CD4-positive, CD25-positive, alpha-beta regulatory T cell (primary cell): ENCODE data around the gene CEP290. TPM values are rescaled to one million over a fixed set of nuclear protein-coding genes. Genes with fewer than 3 reads are reported as not detected.
A peak's percentile ranks its signal among the peaks of the same experiment; 100 is the strongest.

Source experiments
- ATAC-seq, 2 donors: fragments of 150-1000 bp; cut with Tn5 transposase; one replicate each; pipeline ENCODE4 v1.10.0; 2021; ENCODE audit warnings: low read depth in 2 of 2, moderate number of reproducible peaks in 2 of 2, moderate library complexity in 1 of 2
- DNase-seq, 3 donors: peaks; one replicate each; pipeline versions ENCODE4 v3.0.0 to v3.0.0-alpha.2; 2012 to 2022; ENCODE audit warnings: mixed read lengths in 1 of 3
- H3K27ac ChIP-seq: one replicate; pipeline ENCODE4 v1.7.0; 2013; ENCODE audit warnings: mild to moderate bottlenecking, low read length; ENCODE audit not compliant: insufficient read depth, poor library complexity, severe bottlenecking
- H3K27me3 ChIP-seq: one replicate; pipeline ENCODE4 v1.7.0; 2013; ENCODE audit warnings: low read length; ENCODE audit not compliant: control insufficient read depth, insufficient read depth
- H3K36me3 ChIP-seq: one replicate; pipeline ENCODE4 v1.7.0; 2013; ENCODE audit warnings: mild to moderate bottlenecking, low read length, moderate library complexity; ENCODE audit not compliant: control insufficient read depth, insufficient read depth
- H3K4me1 ChIP-seq: 2 replicates; pipeline ENCODE4 v1.7.0; 2013; ENCODE audit warnings: mild to moderate bottlenecking, low read length; ENCODE audit not compliant: insufficient read depth, control insufficient read depth, poor library complexity, severe bottlenecking
- H3K4me3 ChIP-seq: one replicate; pipeline ENCODE4 v1.7.0; 2013; ENCODE audit warnings: low read depth, mild to moderate bottlenecking, low read length, moderate library complexity
- H3K9me3 ChIP-seq, 2 experiments: 1 replicate in 1 of 2; 2 replicates in 1 of 2; pipeline ENCODE4 v1.7.0; 2013; ENCODE audit warnings: low read length in 2 of 2, mild to moderate bottlenecking in 1 of 2, moderate library complexity in 1 of 2; ENCODE audit not compliant: control insufficient read depth in 2 of 2
- H3K27ac Mint-ChIP-seq, 3 donors: one replicate each; pipeline ENCODE4 v1.8.0; 2020 to 2022; ENCODE audit warnings: mild to moderate bottlenecking in 3 of 3, mixed read lengths in 3 of 3, moderate library complexity in 2 of 3
- H3K27me3 Mint-ChIP-seq: one replicate; pipeline ENCODE4 v1.8.0; 2022; ENCODE audit warnings: mild to moderate bottlenecking, mixed read lengths
- H3K36me3 Mint-ChIP-seq: one replicate; pipeline ENCODE4 v1.8.0; 2020; ENCODE audit warnings: mixed read lengths
- H3K4me1 Mint-ChIP-seq, 4 donors: one replicate each; pipeline ENCODE4 v1.8.0; 2020 to 2022; ENCODE audit warnings: mixed read lengths in 4 of 4, mild to moderate bottlenecking in 1 of 4
- H3K4me3 Mint-ChIP-seq, 4 donors: one replicate each; pipeline ENCODE4 v1.8.0; 2020 to 2022; ENCODE audit warnings: mild to moderate bottlenecking in 4 of 4, mixed read lengths in 4 of 4, moderate library complexity in 3 of 4
- H3K9me3 Mint-ChIP-seq, 7 donors: one replicate each; pipeline ENCODE4 v1.8.0; 2020 to 2022; ENCODE audit warnings: mixed read lengths in 7 of 7, mild to moderate bottlenecking in 3 of 7, moderate library complexity in 2 of 7
- polyA plus RNA-seq, 4 donors: library from polyadenylated mRNA; unstranded; fragments of 300-500 nt; fragmentation: Illumina TruSeq; gene quantifications; one replicate each; pipeline ENCODE4 v1.2.3, GENCODE V29; 2021
- total RNA-seq: library from RNA; stranded (reverse); gene quantifications from one replicate; pipeline ENCODE4 v1.2.3, GENCODE V29; 2022

The CEP290 gene
- total and polyA plus RNA-seq, 5 donors from 2014 or later: 2.1 to 16.7 (median 4.3) TPM

DNA sequence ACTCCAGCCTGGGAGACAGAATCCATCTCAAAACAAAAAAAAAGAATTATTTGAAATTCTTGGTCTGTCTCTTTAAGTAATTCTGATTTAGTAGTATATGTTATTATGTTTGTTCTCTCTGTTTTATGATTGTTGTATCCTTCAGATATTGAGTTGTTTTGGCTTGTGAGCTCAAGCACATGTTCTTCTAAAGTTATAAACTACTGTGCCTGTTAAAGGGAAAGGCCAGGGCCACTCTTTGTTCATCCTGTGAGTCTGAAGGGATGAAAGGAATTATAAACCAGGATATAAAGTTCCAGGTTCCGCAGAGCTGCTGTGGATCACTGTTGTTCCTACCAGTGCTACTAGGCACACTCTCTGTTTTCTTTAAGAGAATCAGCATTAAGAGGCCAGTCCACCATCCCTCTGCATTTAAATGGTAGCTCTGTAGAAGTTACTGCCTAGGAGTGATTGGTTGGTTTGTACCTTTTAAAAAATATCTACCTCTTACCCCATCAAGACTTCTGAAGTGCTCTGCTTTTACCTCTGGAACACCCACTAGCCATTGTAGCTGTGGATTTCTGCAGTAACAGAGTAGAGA, 14.3 kb upstream of the CEP290 start:
- H3K27ac ChIP-seq: no peak overlapping the region
- no peaks in the 10 kb centered on the region for H3K27me3 ChIP-seq
- Mint-ChIP-seq H3K27ac (no peak overlapping the region), H3K4me1 (peaks cover 13 to 20% (median 18%) of the 10 kb centered on the region in 4 donors), H3K4me3 (no peak overlapping the region), H3K9me3 (no peaks in the 10 kb centered on the region), H3K36me3 (peaks cover 16% of the 10 kb centered on the region), H3K27me3 (no peaks in the 10 kb centered on the region)
- H3K4me3 ChIP-seq: no peak overlapping the region
- DNase-seq (no peak), ATAC-seq (no peak)
- no peaks in the 10 kb centered on the region for H3K4me1 ChIP-seq
- no peaks in the 10 kb centered on the region for H3K9me3 ChIP-seq
- H3K36me3 ChIP-seq: peaks cover 5% of the 10 kb centered on the region

DNA sequence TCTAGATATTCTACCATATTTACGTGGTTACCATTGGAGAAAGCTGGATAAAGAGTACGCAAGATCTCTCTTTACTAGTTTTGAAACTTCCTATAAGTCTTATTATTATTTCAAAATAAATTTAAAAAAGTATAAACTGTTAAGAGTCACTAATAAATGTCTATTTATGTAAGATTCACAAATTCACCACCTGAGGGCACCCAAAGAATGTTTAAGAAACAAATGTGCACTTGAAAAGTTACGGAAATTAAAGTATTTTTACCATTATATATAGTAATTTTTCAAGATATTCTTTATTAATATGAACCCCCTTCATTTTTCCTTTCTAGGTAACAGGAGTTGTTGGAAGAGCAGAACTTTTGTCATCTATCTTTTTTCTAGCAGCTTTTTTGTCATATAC, 12.1 kb upstream of the CEP290 start:
- Mint-ChIP-seq H3K4me3 (no peak overlapping the region), H3K27me3 (no peaks in the 10 kb centered on the region), H3K9me3 (no peaks in the 10 kb centered on the region), H3K4me1 (peaks cover 18 to 32% (median 26%) of the 10 kb centered on the region in 4 donors), H3K27ac (no peak overlapping the region), H3K36me3 (peaks cover 22% of the 10 kb centered on the region)
- no peak overlapping the region for H3K4me3 ChIP-seq
- no peaks in the 10 kb centered on the region for H3K27me3 ChIP-seq
- DNase-seq (peak in 1 of 3 donors; percentile 15), ATAC-seq (no peak)
- no peak overlapping the region for H3K27ac ChIP-seq
- H3K9me3 ChIP-seq: no peaks in the 10 kb centered on the region
- peaks cover 4% of the 10 kb centered on the region for H3K36me3 ChIP-seq
- H3K4me1 ChIP-seq: no peaks in the 10 kb centered on the region

- H3K27ac ChIP-seq: no peak overlapping the region
- Mint-ChIP-seq H3K9me3 (no peaks in the 10 kb centered on the region), H3K4me3 (peak overlapping the region in 1 of 4 donors; percentile 22), H3K27ac (no peak overlapping the region), H3K27me3 (no peaks in the 10 kb centered on the region), H3K36me3 (peaks cover 10% of the 10 kb centered on the region), H3K4me1 (peaks cover 31 to 44% (median 33%) of the 10 kb centered on the region in 4 donors)
- no peaks in the 10 kb centered on the region for H3K27me3 ChIP-seq
- ATAC-seq (no peak), DNase-seq (no peak)
- no peak overlapping the region for H3K4me3 ChIP-seq
- no peaks in the 10 kb centered on the region for H3K9me3 ChIP-seq
- peaks cover 2% of the 10 kb centered on the region for H3K36me3 ChIP-seq
- peaks cover 3% of the 10 kb centered on the region for H3K4me1 ChIP-seq
Observed at GRCh38 chr12:88150063-88150462, 8.2 kb upstream of the CEP290 start.

DNA sequence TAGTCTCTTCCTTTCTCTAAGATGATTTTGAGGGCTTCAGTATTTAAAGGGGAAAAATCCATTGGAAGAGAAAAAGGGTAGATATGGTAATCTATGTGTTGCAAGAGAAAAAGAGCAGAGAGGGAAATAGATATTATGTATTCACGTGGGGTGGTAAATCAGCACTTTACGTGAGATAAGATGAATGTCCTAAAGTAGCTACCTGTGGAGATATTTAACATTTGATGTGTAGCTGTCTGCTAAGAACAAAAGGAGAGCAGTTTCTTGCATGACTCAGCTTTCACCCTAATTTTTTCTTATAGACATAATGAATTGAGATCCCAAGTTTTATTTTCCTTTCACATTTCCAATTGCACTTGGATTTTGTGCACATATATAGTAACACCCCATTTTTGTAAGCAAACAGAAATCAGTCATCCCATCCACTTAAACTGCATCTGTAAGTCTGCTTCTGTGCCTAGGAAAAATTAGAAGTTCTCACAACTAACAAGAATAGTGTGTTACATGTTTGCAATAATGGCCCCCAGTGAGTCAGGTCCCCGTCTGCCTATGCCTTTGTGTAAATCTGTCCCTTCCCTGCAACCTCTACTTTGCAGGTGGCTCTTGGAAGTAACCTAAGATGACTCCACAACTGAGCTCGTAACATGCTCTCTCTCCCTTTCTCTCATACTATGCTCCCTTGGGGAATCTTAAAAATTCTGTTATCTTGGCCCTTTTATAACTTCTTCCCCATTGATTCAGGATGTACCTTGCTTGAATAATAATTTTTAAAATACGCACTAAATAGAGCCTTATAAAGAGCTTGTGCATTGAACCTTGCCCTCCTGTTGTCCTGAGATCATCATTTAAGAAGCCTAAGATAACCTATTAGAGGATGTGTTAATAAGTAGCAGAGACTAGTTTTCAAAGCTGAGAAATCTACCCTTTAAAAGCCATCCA, 3.9 kb upstream of the CEP290 start:
- Mint-ChIP-seq H3K27ac (no peak overlapping the region), H3K4me3 (peak overlapping the region in 2 of 4 donors; percentile 0 to 92), H3K4me1 (peaks cover 29 to 70% (median 47%) of the 10 kb centered on the region in 4 donors), H3K36me3 (peaks cover 10% of the 10 kb centered on the region), H3K27me3 (no peaks in the 10 kb centered on the region), H3K9me3 (no peaks in the 10 kb centered on the region)
- DNase-seq (no peak), ATAC-seq (no peak)
- Histone ChIP-seq H3K27me3 (no peaks in the 10 kb centered on the region), H3K27ac (no peak overlapping the region), H3K9me3 (no peaks in the 10 kb centered on the region), H3K4me3 (no peak overlapping the region), H3K4me1 (peaks cover 31% of the 10 kb centered on the region), H3K36me3 (peaks cover 2% of the 10 kb centered on the region)

DNA sequence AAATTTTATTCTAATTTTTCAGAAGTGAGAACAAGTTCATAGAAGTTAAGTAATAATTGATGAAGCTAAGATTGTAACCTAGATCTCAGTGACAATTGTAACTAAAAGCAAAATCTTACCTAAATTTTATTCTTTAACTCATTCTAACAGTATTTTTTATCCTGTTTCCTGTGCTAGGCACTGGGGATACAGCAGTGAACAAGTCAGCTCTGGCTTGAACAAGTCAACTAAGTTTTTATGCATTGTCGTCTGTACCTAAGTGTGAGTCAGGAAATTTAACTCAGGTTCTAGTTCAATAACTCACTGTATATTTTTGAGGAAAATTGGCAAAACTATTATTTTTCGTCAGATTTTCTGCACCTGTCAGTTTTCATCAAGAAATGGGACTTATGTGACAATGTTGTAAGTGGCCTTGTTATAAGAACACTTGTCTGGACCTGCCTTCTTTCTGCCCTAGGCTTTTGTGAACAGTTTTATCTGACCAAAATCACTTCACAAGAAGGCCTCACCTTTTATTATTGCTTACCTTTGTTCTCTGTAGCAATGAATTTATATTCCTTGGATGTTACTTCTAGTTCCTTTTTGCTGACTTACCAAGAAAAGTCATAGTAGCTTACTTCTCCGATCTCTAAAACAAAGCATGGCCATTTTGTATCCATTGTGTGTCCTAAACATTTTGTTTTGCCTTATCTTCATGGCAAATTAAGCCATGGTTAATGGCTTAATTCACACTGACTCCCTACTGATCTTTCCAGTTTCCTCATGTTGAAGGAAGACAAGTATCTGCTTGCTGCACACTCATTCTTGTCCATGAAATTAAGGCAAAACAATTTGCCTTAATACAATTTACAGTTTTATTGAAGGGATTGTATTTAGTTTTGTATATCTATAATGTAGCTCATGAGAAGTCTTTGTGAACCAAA, 2.9 kb upstream of the CEP290 start:
- Mint-ChIP-seq H3K27ac (peak overlapping the region in 1 of 3 donors; percentile 99), H3K4me1 (peaks cover 29 to 63% (median 43%) of the 10 kb centered on the region in 4 donors), H3K27me3 (no peaks in the 10 kb centered on the region), H3K36me3 (peaks cover 10% of the 10 kb centered on the region), H3K9me3 (no peaks in the 10 kb centered on the region), H3K4me3 (peak overlapping the region in 2 of 4 donors; percentile 82 to 92)
- Histone ChIP-seq H3K4me3 (no peak overlapping the region), H3K36me3 (no peaks in the 10 kb centered on the region), H3K9me3 (no peaks in the 10 kb centered on the region), H3K27me3 (no peaks in the 10 kb centered on the region), H3K4me1 (peaks cover 31% of the 10 kb centered on the region), H3K27ac (no peak overlapping the region)
- ATAC-seq (no peak), DNase-seq (no peak)

- Histone ChIP-seq H3K4me3 (peak overlapping the region; percentile 7), H3K27ac (no peak overlapping the region), H3K27me3 (no peaks in the 10 kb centered on the region), H3K9me3 (no peaks in the 10 kb centered on the region), H3K36me3 (no peaks in the 10 kb centered on the region), H3K4me1 (peaks cover 31% of the 10 kb centered on the region)
- no peaks in the 10 kb centered on the region for H3K9me3 Mint-ChIP-seq
- H3K4me1 Mint-ChIP-seq: peaks cover 29 to 61% (median 41%) of the 10 kb centered on the region in 4 donors
- H3K27ac Mint-ChIP-seq: peak overlapping the region in 1 of 3 donors; percentile 99
- no peaks in the 10 kb centered on the region for H3K27me3 Mint-ChIP-seq
- H3K4me3 Mint-ChIP-seq: peak overlapping the region; percentile 15 to 92 (median 68)
- DNase-seq: no peak
- no peak for ATAC-seq
- peaks cover 7% of the 10 kb centered on the region for H3K36me3 Mint-ChIP-seq
Observed at GRCh38 chr12:88144037-88144436, 2.1 kb upstream of the CEP290 start.

GRCh38 chr12:88142610-88142991, 713 bp upstream of the CEP290 start:
- Histone ChIP-seq H3K27me3 (no peaks in the 10 kb centered on the region), H3K36me3 (peaks cover 4% of the 10 kb centered on the region), H3K4me1 (peaks cover 28% of the 10 kb centered on the region), H3K4me3 (peak overlapping the region; percentile 92), H3K27ac (peak overlapping the region; percentile 88), H3K9me3 (no peaks in the 10 kb centered on the region)
- H3K27ac Mint-ChIP-seq: peak overlapping the region; percentile 91 to 99 (median 98)
- H3K4me1 Mint-ChIP-seq: peaks cover 23 to 59% (median 46%) of the 10 kb centered on the region in 4 donors
- no peak for ATAC-seq
- peak; percentile 2 to 41 (median 8) for DNase-seq
- no peaks in the 10 kb centered on the region for H3K9me3 Mint-ChIP-seq
- no peaks in the 10 kb centered on the region for H3K27me3 Mint-ChIP-seq
- H3K4me3 Mint-ChIP-seq: peak overlapping the region; percentile 92 to 96 (median 94)
- H3K36me3 Mint-ChIP-seq: peaks cover 18% of the 10 kb centered on the region
